Uterine smooth muscle cell (primary cell): ENCODE results near the gene CYLC1. TPM values are rescaled to one million over a fixed set of nuclear protein-coding genes. Genes with fewer than 3 reads are reported as not detected.

Experiments used
- total RNA-seq: library from RNA; depleted of rRNA; stranded (reverse); fragments of >200 nt; gene quantifications from 2 replicates; pipeline ENCODE4 v1.2.3, GENCODE V29; 2014

The CYLC1 gene
- total RNA-seq = not detected in 2 replicates

GRCh38 chrX:83860846-83861245 is at the start of gene CYLC1:
Gene CYLC1, plus strand, starts transcription at chrX:83861146. Its CDS starts 37 bp downstream, at chrX:83861183.

